Cerebellar nuclear complex (tissue), 1 donor: ENCODE results near the gene SLC25A38.

ENCODE experiments used
- DNase-seq, 2 experiments: peaks; one replicate each; lab custom pipeline; 2025; lab: John Stamatoyannopoulos, UW

The SLC25A38 gene

GRCh38 chr3:39434574-39434973, 51.4 kb downstream of the SLC25A38 start:
- DNase-seq, result no peak

- DNase-seq, result no peak
Observed at GRCh38 chr3:39435006-39435748, 52.0 kb downstream of the SLC25A38 start.

- no peak for DNase-seq
Observed at GRCh38 chr3:39438880-39439279, 55.7 kb downstream of the SLC25A38 start.

- no peak for DNase-seq
Observed at GRCh38 chr3:39440316-39440715, 57.1 kb downstream of the SLC25A38 start.

- DNase-seq, result no peak
Observed at GRCh38 chr3:39443530-39443929, 60.4 kb downstream of the SLC25A38 start.

DNA sequence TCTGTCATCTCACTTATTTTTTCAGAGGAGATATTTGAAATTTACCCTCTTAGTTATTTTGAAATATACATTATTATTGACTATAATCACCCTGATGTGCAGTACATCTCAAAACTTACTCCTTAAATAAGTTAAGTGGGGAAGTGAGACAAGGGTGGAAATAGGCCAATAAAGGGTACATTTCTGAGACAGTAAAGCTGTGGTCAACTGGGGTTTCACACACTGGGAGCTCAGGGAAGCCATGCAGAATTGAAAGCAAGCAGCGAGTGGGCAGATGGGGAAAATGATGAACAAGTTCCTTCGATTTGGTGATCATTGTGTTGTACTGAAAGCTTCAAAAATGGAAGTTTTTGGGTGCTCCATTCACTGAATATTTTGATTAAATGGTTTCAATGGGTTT, 62.8 kb downstream of the SLC25A38 start:
- DNase-seq, result no peak

- DNase-seq, result no peak
Observed at GRCh38 chr3:39446444-39446843, 63.3 kb downstream of the SLC25A38 start.
